Measurements from ENCODE around the gene ARID5B.

The ARID5B gene

DNA sequence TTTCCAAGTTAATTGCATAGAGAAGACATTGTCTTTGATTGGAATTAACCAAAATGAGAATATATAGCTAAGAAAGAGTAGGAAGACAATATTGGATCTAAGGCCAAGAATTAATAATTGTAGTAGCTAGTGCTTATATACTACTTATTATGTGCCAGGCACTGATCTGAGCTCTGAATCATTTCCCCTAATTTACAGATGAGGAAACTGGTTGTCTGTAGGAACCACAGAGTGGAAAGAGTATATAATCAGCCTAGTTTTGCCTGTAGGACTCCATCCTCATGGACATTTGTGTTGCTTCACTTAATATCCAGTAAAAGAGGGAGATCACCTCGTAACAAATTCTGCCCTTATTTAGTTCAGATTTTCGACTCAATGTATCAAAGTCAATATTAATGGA lies 127.9 kb downstream of the ARID5B start:
- DNase-seq (ENCODE audit: low read depth): no peak
- in situ Hi-C loops (cut with HindIII; ENCODE audit: low sequenced_read_pairs): no loop called here
- H3K4me3 ChIP-seq (ENCODE audit: low read depth, low read length): no peak overlapping the region

GRCh38 chr10:62031507-62031906 lies 130.0 kb downstream of the ARID5B start:
- in situ Hi-C loops (cut with HindIII; ENCODE audit: low sequenced_read_pairs): no loop called here
- DNase-seq (ENCODE audit: low read depth): no peak
- TF ChIP-seq CTCF (IDR thresholded peaks at IDR 0.05; ENCODE audit: low read depth, low read length, missing control alignments): no peak
- H3K4me3 ChIP-seq (ENCODE audit: low read depth, low read length): no peak overlapping the region

More for the DNA sequence above, 127.9 kb downstream of the ARID5B start:
- TF ChIP-seq CTCF (IDR thresholded peaks at IDR 0.05; ENCODE audit: low read depth, low read length, missing control alignments): no peak

DNA sequence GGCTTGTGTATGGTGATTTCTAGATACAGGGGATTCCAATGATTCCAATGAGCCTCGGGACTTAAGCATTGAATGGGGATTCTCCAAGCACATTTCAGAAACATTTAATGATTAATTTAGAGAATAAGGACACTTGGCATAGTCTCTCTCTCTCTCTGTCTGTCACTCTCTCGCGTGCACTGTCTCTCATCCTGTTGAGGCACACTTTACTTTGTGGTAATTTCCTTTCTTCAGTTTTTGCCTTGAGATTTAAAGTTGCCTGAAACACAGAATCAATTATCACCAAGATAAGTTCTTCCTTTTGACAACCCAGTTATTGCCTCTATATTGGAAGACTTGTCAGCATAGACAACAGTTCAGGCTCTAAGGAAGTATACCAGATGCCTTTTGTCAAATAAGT lies 131.6 kb downstream of the ARID5B start:
- in situ Hi-C loops (cut with HindIII; ENCODE audit: low sequenced_read_pairs): no loop called here
- no peak for TF ChIP-seq CTCF (IDR thresholded peaks at IDR 0.05; ENCODE audit: low read depth, low read length, missing control alignments)
- no peak overlapping the region for H3K4me3 ChIP-seq (ENCODE audit: low read depth, low read length)
- no peak for DNase-seq (ENCODE audit: low read depth)

DNA sequence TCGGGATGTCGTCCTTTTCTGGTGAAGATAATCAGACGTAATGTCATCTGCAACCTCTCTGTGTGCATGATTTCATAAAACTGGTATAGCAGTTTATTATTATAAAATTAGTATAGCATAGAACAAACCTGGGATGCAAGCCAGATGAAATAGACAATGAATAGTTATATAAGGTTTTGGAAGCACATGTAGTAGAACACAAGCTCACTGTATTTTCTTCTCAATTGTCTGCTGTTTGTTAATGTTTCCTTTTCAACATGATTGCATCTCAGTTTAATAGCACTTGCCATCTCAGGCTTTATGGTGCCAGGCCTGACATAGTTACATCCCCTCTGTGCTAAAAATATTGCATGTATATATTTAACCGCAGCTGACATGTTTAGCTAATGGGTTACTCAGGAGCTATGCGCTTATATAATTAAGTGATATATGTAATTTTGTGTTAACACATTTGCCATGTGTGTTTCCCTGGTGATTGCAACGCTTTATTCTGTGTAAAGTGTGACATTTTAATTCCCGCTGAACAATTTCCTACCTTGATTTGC lies 132.7 kb downstream of the ARID5B start:
- H3K4me3 ChIP-seq (ENCODE audit: low read depth, low read length): no peak overlapping the region
- no peak for DNase-seq (ENCODE audit: low read depth)
- no peak for TF ChIP-seq CTCF (IDR thresholded peaks at IDR 0.05; ENCODE audit: low read depth, low read length, missing control alignments)
- in situ Hi-C loops (cut with HindIII; ENCODE audit: low sequenced_read_pairs): no loop called here

GRCh38 chr10:62036186-62037081 lies 134.9 kb downstream of the ARID5B start:
- TF ChIP-seq CTCF (IDR thresholded peaks at IDR 0.05; ENCODE audit: low read depth, low read length, missing control alignments): no peak
- in situ Hi-C loops (cut with HindIII; ENCODE audit: low sequenced_read_pairs): no loop called here
- no peak overlapping the region for H3K4me3 ChIP-seq (ENCODE audit: low read depth, low read length)
- no peak for DNase-seq (ENCODE audit: low read depth)

DNA sequence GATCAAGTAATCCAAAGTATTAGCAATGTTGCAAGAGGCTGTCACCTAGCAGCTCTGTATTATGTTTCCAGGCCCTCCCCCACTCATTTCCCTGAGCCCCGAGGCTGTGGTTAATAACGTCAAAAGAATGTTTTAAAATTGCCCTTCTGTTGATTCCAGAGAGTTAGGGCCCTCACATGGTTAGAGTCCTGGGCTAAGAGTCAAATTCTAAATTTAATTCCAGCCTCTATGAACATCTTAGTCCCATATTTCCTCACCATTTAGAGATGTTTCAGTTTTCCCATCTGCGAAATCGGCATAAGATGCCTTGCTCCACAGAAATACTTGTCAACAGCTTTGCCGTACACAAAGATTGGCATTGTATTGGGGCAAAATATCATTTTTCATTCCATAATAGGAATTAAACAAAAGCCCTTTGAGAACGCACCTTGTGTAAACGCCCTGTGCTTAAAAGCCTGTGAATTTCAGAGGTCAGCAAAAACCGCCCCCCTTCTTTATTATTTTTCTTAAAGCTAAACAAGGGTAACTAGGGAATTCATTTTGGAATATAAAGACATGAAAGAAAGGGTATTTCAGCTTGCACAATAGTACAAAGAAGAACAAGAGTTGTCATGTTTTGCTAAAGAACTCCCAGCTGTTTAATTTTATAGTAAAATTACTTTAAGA lies 135.8 kb downstream of the ARID5B start:
- no peak for TF ChIP-seq CTCF (IDR thresholded peaks at IDR 0.05; ENCODE audit: low read depth, low read length, missing control alignments)
- H3K4me3 ChIP-seq (ENCODE audit: low read depth, low read length): no peak overlapping the region
- DNase-seq (ENCODE audit: low read depth): no peak
- in situ Hi-C loops (cut with HindIII; ENCODE audit: low sequenced_read_pairs): no loop called here

Data from astrocyte of the cerebellum (primary cell).